Kidney (tissue), 14 donors: ENCODE data around the gene IPCEF1. TPM values are rescaled to one million over a fixed set of nuclear protein-coding genes. Genes with fewer than 3 reads are reported as not detected.

Experiments used
- DNase-seq, 5 donors: peaks; one replicate each; pipeline ENCODE4 v3.0.0-alpha.2; 2013 to 2020
- FAIRE-seq: peaks from 2 replicates; lab custom pipeline; 2012; peaks lifted over from hg19 to GRCh38; lab: Jason Lieb, UNC
- H3K27ac ChIP-seq, 2 donors: one replicate each; pipeline ENCODE4 v1.7.0; 2013; ENCODE audit warnings: low read depth in 2 of 2, low read length in 2 of 2, inconsistent platforms in 1 of 2
- H3K27me3 ChIP-seq: one replicate; pipeline ENCODE4 v1.7.1; 2013; ENCODE audit warnings: low read length, inconsistent platforms; ENCODE audit not compliant: control insufficient read depth, insufficient read depth
- H3K36me3 ChIP-seq, 3 donors: one replicate each; pipeline versions ENCODE4 v1.7.0 to v1.7.1; 2013; ENCODE audit warnings: low read length in 3 of 3, control low read depth in 1 of 3, inconsistent platforms in 1 of 3; ENCODE audit not compliant: insufficient read depth in 3 of 3, control insufficient read depth in 2 of 3
- H3K4me1 ChIP-seq, 3 donors: one replicate each; pipeline versions ENCODE4 v1.7.0 to v1.7.1; 2013; ENCODE audit warnings: low read length in 3 of 3, inconsistent platforms in 1 of 3, low read depth in 1 of 3; ENCODE audit not compliant: control insufficient read depth in 2 of 3, insufficient read depth in 2 of 3
- H3K4me3 ChIP-seq, 3 donors: one replicate each; pipeline versions ENCODE4 v1.7.0 to v1.8.1; 2013; ENCODE audit warnings: low read length in 3 of 3, control low read depth in 1 of 3, inconsistent platforms in 1 of 3
- H3K9ac ChIP-seq, 3 donors: one replicate each; pipeline versions ENCODE4 v1.7.0 to v1.7.1; 2013; ENCODE audit warnings: low read length in 3 of 3, control low read depth in 1 of 3, inconsistent platforms in 1 of 3
- H3K9me3 ChIP-seq, 3 donors: one replicate each; pipeline versions ENCODE4 v1.7.0 to v1.7.1; 2013; ENCODE audit warnings: low read length in 3 of 3, control low read depth in 1 of 3, inconsistent platforms in 1 of 3; ENCODE audit not compliant: control insufficient read depth in 2 of 3, insufficient read depth in 1 of 3
- CTCF ChIP-seq: IDR thresholded peaks from 3 replicates; pipeline ENCODE4 v1.5.1; 2012; ENCODE audit warnings: mild to moderate bottlenecking, moderate library complexity, borderline replicate concordance; ENCODE audit not compliant: insufficient read depth; ENCODE audit errors: extremely low read depth
- intact Hi-C: fragments of 100-400 bp; cut with DNase I; formaldehyde crosslinking; loops from one replicate; pipeline ENCODE4 v1.11.1; 2022
- polyA plus RNA-seq: library from polyadenylated mRNA; stranded (reverse); fragments of 350-450 nt; fragmentation: Illumina TruSeq; extraction: RNeasy Lipid Tissue Mini Kit (QIAGEN cat#74804); gene quantifications from one replicate; pipeline ENCODE4 v1.2.3, GENCODE V29; 2014; ENCODE audit warnings: low read depth, low replicate concordance; ENCODE audit not compliant: insufficient read depth
- total RNA-seq: library from RNA; stranded (reverse); fragmentation: NEBNext Ultra II Directional; extraction: Animal tissue kit (Norgen Biotek cat#: 25700); gene quantifications from one replicate; pipeline ENCODE4 v1.2.1, GENCODE V29; 2021
- donor health status: control.
- donor health status: control.
- donor health status: control.
- donor health status: control.
- donor health status: control.
- donor health status: DM: yes; HTN: yes; CAD: no.
- donor health status: Normal renal cell carcinoma (clear cell type).

IPCEF1 gene
- total and polyA plus RNA-seq, 2 donors from 2014 or later: 2.7 to 25.9 TPM

GRCh38 chr6:154382740-154383139, 26.1 kb upstream of the IPCEF1 start:
- TF ChIP-seq CTCF: no peak
- Histone ChIP-seq H3K4me3 (no peak overlapping the region), H3K27ac (no peak overlapping the region), H3K36me3 (no peaks in the 10 kb centered on the region), H3K9ac (no peak overlapping the region), H3K4me1 (no peaks in the 10 kb centered on the region), H3K9me3 (no peaks in the 10 kb centered on the region), H3K27me3 (no peaks in the 10 kb centered on the region)
- intact Hi-C loops: no loop called here
- FAIRE-seq (no peak), DNase-seq (no peak)

- Histone ChIP-seq H3K9ac (no peak overlapping the region), H3K9me3 (no peaks in the 10 kb centered on the region), H3K36me3 (no peaks in the 10 kb centered on the region), H3K27ac (no peak overlapping the region), H3K4me1 (no peaks in the 10 kb centered on the region), H3K4me3 (no peak overlapping the region), H3K27me3 (no peaks in the 10 kb centered on the region)
- FAIRE-seq: no peak
- no peak for DNase-seq
- TF ChIP-seq CTCF: no peak
- intact Hi-C loops: no loop called here
Measured at GRCh38 chr6:154381548-154381947, 24.9 kb upstream of the IPCEF1 start.

GRCh38 chr6:154380741-154381140, 24.1 kb upstream of the IPCEF1 start:
- intact Hi-C loops: no loop called here
- DNase-seq (peak in 1 of 5 donors; percentile 45), FAIRE-seq (no peak)
- TF ChIP-seq CTCF: no peak
- no peaks in the 10 kb centered on the region for H3K36me3 ChIP-seq
- H3K27me3 ChIP-seq: no peaks in the 10 kb centered on the region
- H3K9me3 ChIP-seq: no peaks in the 10 kb centered on the region
- H3K4me3 ChIP-seq: no peak overlapping the region
- H3K9ac ChIP-seq: no peak overlapping the region
- no peak overlapping the region for H3K27ac ChIP-seq
- H3K4me1 ChIP-seq: no peaks in the 10 kb centered on the region

- H3K4me1 ChIP-seq: no peaks in the 10 kb centered on the region
- TF ChIP-seq CTCF: no peak
- intact Hi-C loops: no loop called here
Measured at GRCh38 chr6:154379585-154379984, 23.0 kb upstream of the IPCEF1 start.

More at GRCh38 chr6:154379585-154379984, 23.0 kb upstream of the IPCEF1 start:
- H3K4me3 ChIP-seq: no peak overlapping the region
- no peaks in the 10 kb centered on the region for H3K9me3 ChIP-seq
- FAIRE-seq: no peak
- no peak overlapping the region for H3K27ac ChIP-seq
- no peaks in the 10 kb centered on the region for H3K36me3 ChIP-seq
- DNase-seq: no peak
- no peak overlapping the region for H3K9ac ChIP-seq
- no peaks in the 10 kb centered on the region for H3K27me3 ChIP-seq
